NT2/D1 (cell line): ENCODE results near the gene RPH3AL.
"Not testable (repeated sequence)": the region's sequence is repeated elsewhere in the genome, so short reads cannot be mapped to it uniquely, and the experiment has no call there.

Experiments
- SUZ12 ChIP-seq: IDR thresholded peaks from 2 replicates; pipeline ENCODE4 v1.6.1; 2011; ENCODE audit not compliant: insufficient read length, insufficient read depth; ENCODE audit errors: extremely low read depth
- YY1 ChIP-seq: IDR thresholded peaks from 2 replicates; pipeline ENCODE4 v1.6.1; 2011; ENCODE audit not compliant: insufficient read length, insufficient read depth
- ZNF274 ChIP-seq: IDR thresholded peaks from 2 replicates; pipeline ENCODE4 v1.6.1; 2011; ENCODE audit warnings: mild to moderate bottlenecking, low read depth, low read length

- TF ChIP-seq ZNF274, YY1, SUZ12: not testable (repeated sequence)
Observed at GRCh38 chr17:317070-317469, 35.5 kb downstream of the RPH3AL start.
